Activated T-cell treated with anti-CD3 and anti-CD28 coated beads, Interleukin-2, amount 50 U/mL, for 72 hours (primary cell): Measurements from ENCODE around the gene IL1RL1. TPM values are rescaled to one million over a fixed set of nuclear protein-coding genes. Genes with fewer than 3 reads are reported as not detected.

ENCODE experiments used
- ATAC-seq, 2 donors: fragments of 150-1000 bp; cut with Tn5 transposase; replicated peaks in 1 of 2; 2 replicates each; pipeline ENCODE4 v1.10.0; 2021; ENCODE audit warnings: moderate library complexity in 2 of 2, mild to moderate bottlenecking in 1 of 2
- DNase-seq, 2 donors: peaks; one replicate each; pipeline ENCODE4 v3.0.0; 2021 to 2022; ENCODE audit warnings: mixed read lengths in 1 of 2
- H3K27ac Mint-ChIP-seq: one replicate; pipeline ENCODE4 v1.8.0; 2022; ENCODE audit warnings: mild to moderate bottlenecking, moderate library complexity, mixed read lengths
- H3K27me3 Mint-ChIP-seq: one replicate; pipeline ENCODE4 v1.8.0; 2022; ENCODE audit warnings: low read depth, mixed read lengths
- H3K36me3 Mint-ChIP-seq, 2 donors: one replicate each; pipeline ENCODE4 v1.8.0; 2022; ENCODE audit warnings: mixed read lengths in 2 of 2, mild to moderate bottlenecking in 1 of 2; ENCODE audit not compliant: insufficient read depth in 2 of 2
- H3K4me1 Mint-ChIP-seq: one replicate; pipeline ENCODE4 v1.8.0; 2022; ENCODE audit warnings: low read depth, mixed read lengths
- H3K4me3 Mint-ChIP-seq, 2 donors: one replicate each; pipeline ENCODE4 v1.8.0; 2022; ENCODE audit warnings: mild to moderate bottlenecking in 2 of 2, mixed read lengths in 2 of 2, moderate library complexity in 2 of 2
- H3K9me3 Mint-ChIP-seq, 2 donors: one replicate each; pipeline ENCODE4 v1.8.0; 2022; ENCODE audit warnings: mixed read lengths in 2 of 2
- total RNA-seq, 2 donors: library from RNA; stranded (reverse); gene quantifications; one replicate each; pipeline ENCODE4 v1.2.3, GENCODE V29; 2022

Gene IL1RL1
- total RNA-seq, 2 donors from 2014 or later = 1.6 to 2.2 TPM

GRCh38 chr2:102368461-102369109, 57.2 kb downstream of the IL1RL1 start:
- Mint-ChIP-seq H3K27me3 (no peaks in the 10 kb centered on the region), H3K4me3 (peak overlapping the region; percentile 49 to 80), H3K27ac (peak overlapping the region; percentile 97), H3K36me3 (peaks cover 51 to 65% of the 10 kb centered on the region in 2 donors), H3K4me1 (peaks cover 46% of the 10 kb centered on the region), H3K9me3 (peaks cover 14 to 19% of the 10 kb centered on the region in 2 donors)
- ATAC-seq (peak in 1 of 2 donors; percentile 15), DNase-seq (peak in 1 of 2 donors; percentile 29)

GRCh38 chr2:102369866-102370265, 58.5 kb downstream of the IL1RL1 start:
- Mint-ChIP-seq H3K9me3 (peaks cover 14 to 20% of the 10 kb centered on the region in 2 donors), H3K36me3 (peaks cover 52 to 61% of the 10 kb centered on the region in 2 donors), H3K4me3 (no peak overlapping the region), H3K4me1 (peaks cover 46% of the 10 kb centered on the region), H3K27me3 (no peaks in the 10 kb centered on the region), H3K27ac (no peak overlapping the region)
- ATAC-seq = no peak
- no peak for DNase-seq

GRCh38 chr2:102376052-102376591, 64.8 kb downstream of the IL1RL1 start:
- ATAC-seq (peak in 1 of 2 donors; percentile 23), DNase-seq (no peak)
- H3K4me1 Mint-ChIP-seq = peaks cover 18% of the 10 kb centered on the region
- H3K27ac Mint-ChIP-seq = peak overlapping the region; percentile 55
- H3K4me3 Mint-ChIP-seq = peak overlapping the region in 1 of 2 donors; percentile 42
- H3K27me3 Mint-ChIP-seq = no peaks in the 10 kb centered on the region
- peaks cover 49 to 64% of the 10 kb centered on the region in 2 donors for H3K36me3 Mint-ChIP-seq
- peaks cover 13 to 15% of the 10 kb centered on the region in 2 donors for H3K9me3 Mint-ChIP-seq

GRCh38 chr2:102383722-102384121, 72.4 kb downstream of the IL1RL1 start:
- no peak for DNase-seq
- Mint-ChIP-seq H3K4me1 (peaks cover 10% of the 10 kb centered on the region), H3K9me3 (peaks cover 6 to 12% of the 10 kb centered on the region in 2 donors), H3K36me3 (peaks cover 32 to 60% of the 10 kb centered on the region in 2 donors), H3K4me3 (no peak overlapping the region), H3K27ac (no peak overlapping the region), H3K27me3 (no peaks in the 10 kb centered on the region)
- ATAC-seq = no peak

- no peaks in the 10 kb centered on the region for H3K27me3 Mint-ChIP-seq
- DNase-seq = no peak
- H3K36me3 Mint-ChIP-seq = peaks cover 27 to 53% of the 10 kb centered on the region in 2 donors
- no peak for ATAC-seq
- H3K27ac Mint-ChIP-seq = no peak overlapping the region
- H3K4me3 Mint-ChIP-seq = no peak overlapping the region
- H3K9me3 Mint-ChIP-seq = peaks cover 6 to 9% of the 10 kb centered on the region in 2 donors
- peaks cover 16% of the 10 kb centered on the region for H3K4me1 Mint-ChIP-seq
Observed at GRCh38 chr2:102385522-102385921, 74.2 kb downstream of the IL1RL1 start.

GRCh38 chr2:102386004-102386403, 74.6 kb downstream of the IL1RL1 start:
- H3K4me1 Mint-ChIP-seq = peaks cover 17% of the 10 kb centered on the region
- peaks cover 6 to 9% of the 10 kb centered on the region in 2 donors for H3K9me3 Mint-ChIP-seq
- no peak overlapping the region for H3K27ac Mint-ChIP-seq
- ATAC-seq = no peak
- H3K4me3 Mint-ChIP-seq = no peak overlapping the region
- no peak for DNase-seq
- no peaks in the 10 kb centered on the region for H3K27me3 Mint-ChIP-seq
- H3K36me3 Mint-ChIP-seq = peaks cover 24 to 49% of the 10 kb centered on the region in 2 donors

- no peak for ATAC-seq
- H3K27ac Mint-ChIP-seq = no peak overlapping the region
- no peak overlapping the region for H3K4me3 Mint-ChIP-seq
- no peak for DNase-seq
- H3K9me3 Mint-ChIP-seq = peaks cover 6 to 9% of the 10 kb centered on the region in 2 donors
- peaks cover 22 to 48% of the 10 kb centered on the region in 2 donors for H3K36me3 Mint-ChIP-seq
- peaks cover 27% of the 10 kb centered on the region for H3K4me1 Mint-ChIP-seq
- no peaks in the 10 kb centered on the region for H3K27me3 Mint-ChIP-seq
Observed at GRCh38 chr2:102386867-102387541, 75.6 kb downstream of the IL1RL1 start.

GRCh38 chr2:102387763-102388546, 76.6 kb downstream of the IL1RL1 start:
- DNase-seq (no peak), ATAC-seq (no peak)
- Mint-ChIP-seq H3K4me3 (no peak overlapping the region), H3K9me3 (peaks cover 6 to 9% of the 10 kb centered on the region in 2 donors), H3K27ac (peak overlapping the region; percentile 1), H3K27me3 (no peaks in the 10 kb centered on the region), H3K4me1 (peaks cover 30% of the 10 kb centered on the region), H3K36me3 (peaks cover 22 to 46% of the 10 kb centered on the region in 2 donors)

- Mint-ChIP-seq H3K4me1 (peaks cover 30% of the 10 kb centered on the region), H3K36me3 (peaks cover 4 to 19% of the 10 kb centered on the region in 2 donors), H3K9me3 (no peaks in the 10 kb centered on the region), H3K27ac (peak overlapping the region; percentile 2), H3K4me3 (peak overlapping the region in 1 of 2 donors; percentile 50), H3K27me3 (no peaks in the 10 kb centered on the region)
- ATAC-seq (peak; percentile 43 to 58), DNase-seq (peak in 1 of 2 donors; percentile 28)
Observed at GRCh38 chr2:102391565-102391964, 80.2 kb downstream of the IL1RL1 start.

- H3K4me1 Mint-ChIP-seq = peaks cover 30% of the 10 kb centered on the region
- no peak for DNase-seq
- no peak overlapping the region for H3K4me3 Mint-ChIP-seq
- H3K27me3 Mint-ChIP-seq = no peaks in the 10 kb centered on the region
- no peak for ATAC-seq
- H3K27ac Mint-ChIP-seq = no peak overlapping the region
- no peaks in the 10 kb centered on the region for H3K9me3 Mint-ChIP-seq
- peaks cover 4 to 18% of the 10 kb centered on the region in 2 donors for H3K36me3 Mint-ChIP-seq
Observed at GRCh38 chr2:102392096-102392495, 80.7 kb downstream of the IL1RL1 start.

- Mint-ChIP-seq H3K4me1 (peaks cover 25% of the 10 kb centered on the region), H3K27me3 (no peaks in the 10 kb centered on the region), H3K9me3 (no peaks in the 10 kb centered on the region), H3K27ac (no peak overlapping the region), H3K36me3 (peaks cover 0 to 12% of the 10 kb centered on the region in 2 donors), H3K4me3 (no peak overlapping the region)
- DNase-seq (no peak), ATAC-seq (no peak)
Observed at GRCh38 chr2:102392942-102393341, 81.6 kb downstream of the IL1RL1 start.

- H3K4me3 Mint-ChIP-seq = no peak overlapping the region
- H3K27me3 Mint-ChIP-seq = no peaks in the 10 kb centered on the region
- H3K9me3 Mint-ChIP-seq = no peaks in the 10 kb centered on the region
- H3K4me1 Mint-ChIP-seq = peaks cover 23% of the 10 kb centered on the region
- ATAC-seq (no peak), DNase-seq (no peak)
- no peak overlapping the region for H3K27ac Mint-ChIP-seq
- peaks cover 0 to 6% of the 10 kb centered on the region in 2 donors for H3K36me3 Mint-ChIP-seq
Observed at GRCh38 chr2:102396012-102396411, 84.6 kb downstream of the IL1RL1 start.
